Activated CD4-positive, alpha-beta T cell treated with anti-CD3 and anti-CD28 coated beads for 48 hours (primary cell): Measurements from ENCODE around the gene RSKR.
A peak's percentile ranks its signal among the peaks of the same experiment; 100 is the strongest.
"Not testable (repeated sequence)": the region's sequence is repeated elsewhere in the genome, so short reads cannot be mapped to it uniquely, and the experiment has no call there.

Experiments used
- DNase-seq: peaks from one replicate; pipeline ENCODE4 v3.0.0-alpha.2; 2020

The RSKR gene

GRCh38 chr17:28576758-28577465 is 37.1 kb downstream of the RSKR start, which contains the start of gene ALDOC:
Gene ALDOC, minus strand, starts transcription at chr17:28576895. Its CDS starts 1,363 bp downstream, at chr17:28575532.
- peak; percentile 99 for DNase-seq

GRCh38 chr17:28576016-28576415 is 38.0 kb downstream of the RSKR start:
- DNase-seq = not testable (repeated sequence)

GRCh38 chr17:28575126-28575795 is 38.7 kb downstream of the RSKR start:
- no peak for DNase-seq

GRCh38 chr17:28574526-28574925 is 39.5 kb downstream of the RSKR start:
- DNase-seq = peak; percentile 45

- no peak for DNase-seq
Measured at GRCh38 chr17:28573966-28574480, 40.0 kb downstream of the RSKR start.

- DNase-seq = no peak
Measured at GRCh38 chr17:28573521-28573920, 40.5 kb downstream of the RSKR start.

GRCh38 chr17:28573040-28573380 is 41.0 kb downstream of the RSKR start:
- no peak for DNase-seq

- DNase-seq = no peak
Measured at GRCh38 chr17:28572259-28573039, 41.5 kb downstream of the RSKR start.

- DNase-seq = peak; percentile 96
Measured at GRCh38 chr17:28571361-28572122, 42.4 kb downstream of the RSKR start, which contains the start of gene PIGS. Gene PIGS, minus strand, starts transcription at chr17:28571524. Its CDS starts 28 bp downstream, at chr17:28571496.

GRCh38 chr17:28570716-28571360 is 43.1 kb downstream of the RSKR start:
- DNase-seq = peak; percentile 65

- DNase-seq = no peak
Measured at GRCh38 chr17:28569446-28569845, 44.5 kb downstream of the RSKR start.

GRCh38 chr17:28567604-28568003 is 46.4 kb downstream of the RSKR start:
- DNase-seq = no peak

- DNase-seq = no peak
Measured at GRCh38 chr17:28563475-28563874, 50.5 kb downstream of the RSKR start.
